GM21367 (cell line): ENCODE data around the gene BMP8A.

Experiments
- ATAC-seq: cut with Tn5 transposase; IDR thresholded peaks from one replicate; pipeline ENCODE4 v1.9.1; 2021; ENCODE audit not compliant: unreplicated experiment

The BMP8A gene

GRCh38 chr1:39567302-39567701 is 75.9 kb downstream of the BMP8A start:
- no peak for ATAC-seq

GRCh38 chr1:39568208-39568607 is 76.8 kb downstream of the BMP8A start:
- ATAC-seq, result no peak

DNA sequence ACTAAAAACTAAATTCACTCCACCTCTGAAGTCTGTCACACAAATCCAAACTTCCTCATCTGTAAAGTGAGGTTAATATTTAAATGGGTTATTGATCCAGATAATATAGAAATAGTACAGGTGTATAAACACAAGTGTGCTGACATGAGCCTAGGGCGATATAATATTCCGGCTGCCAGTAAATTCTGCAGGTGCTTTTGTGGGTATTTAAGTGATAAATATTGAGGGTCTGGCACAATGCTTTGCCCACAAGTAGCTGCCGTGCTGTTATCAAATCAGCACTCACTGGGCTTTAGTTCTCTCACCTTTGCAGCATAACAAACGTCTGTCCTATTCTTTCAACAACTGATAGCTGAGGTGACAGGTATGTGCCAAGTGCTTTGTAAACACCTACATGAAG is 77.6 kb downstream of the BMP8A start:
- no peak for ATAC-seq

DNA sequence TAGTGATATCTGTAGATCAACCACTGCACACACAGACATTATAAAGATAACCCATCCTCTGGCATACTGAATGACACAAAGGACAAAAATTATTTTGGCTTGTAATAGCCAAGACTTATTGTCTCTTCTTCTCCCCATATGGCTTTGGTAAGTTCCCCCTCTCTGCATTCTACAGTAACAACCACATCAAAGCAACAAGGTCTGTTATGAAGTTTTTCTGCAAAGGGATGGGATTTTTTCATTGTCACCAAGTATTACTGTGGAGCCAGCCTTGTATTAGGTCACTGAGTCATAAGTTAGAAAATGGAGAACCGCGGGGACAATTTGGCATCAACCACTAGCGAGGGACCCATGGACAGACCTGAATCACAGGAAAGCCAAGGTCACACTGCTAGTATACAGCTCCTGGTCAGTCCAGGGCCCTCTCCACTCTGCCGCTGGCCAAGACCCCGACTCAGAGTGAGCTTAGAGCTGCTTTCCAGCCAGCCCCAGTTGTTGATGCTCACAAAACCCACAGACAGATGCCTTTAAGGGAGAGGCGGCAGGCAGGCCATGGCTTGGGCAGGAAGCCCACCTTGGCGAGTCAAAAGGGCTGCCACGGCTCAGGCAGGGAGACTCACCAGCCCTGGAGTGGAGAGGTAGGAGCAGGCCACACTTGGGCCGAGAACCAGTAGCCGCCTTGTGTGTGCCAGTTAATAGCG is 79.2 kb downstream of the BMP8A start:
- no peak for ATAC-seq

DNA sequence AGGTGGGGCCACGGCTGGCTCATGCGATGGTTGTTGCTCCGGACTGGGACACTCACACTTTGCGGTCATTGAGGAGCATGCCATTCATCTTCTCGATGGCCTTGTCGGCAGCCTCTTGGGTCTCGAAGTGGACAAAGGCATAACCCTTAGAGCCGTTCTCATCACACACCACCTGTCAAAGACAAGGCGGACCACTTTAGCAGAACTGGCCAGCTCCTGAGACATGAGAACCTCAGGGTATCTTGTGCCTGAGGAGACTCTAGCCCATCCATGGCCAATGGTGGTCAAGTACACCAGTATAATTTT is 79.7 kb downstream of the BMP8A start:
- no peak for ATAC-seq

DNA sequence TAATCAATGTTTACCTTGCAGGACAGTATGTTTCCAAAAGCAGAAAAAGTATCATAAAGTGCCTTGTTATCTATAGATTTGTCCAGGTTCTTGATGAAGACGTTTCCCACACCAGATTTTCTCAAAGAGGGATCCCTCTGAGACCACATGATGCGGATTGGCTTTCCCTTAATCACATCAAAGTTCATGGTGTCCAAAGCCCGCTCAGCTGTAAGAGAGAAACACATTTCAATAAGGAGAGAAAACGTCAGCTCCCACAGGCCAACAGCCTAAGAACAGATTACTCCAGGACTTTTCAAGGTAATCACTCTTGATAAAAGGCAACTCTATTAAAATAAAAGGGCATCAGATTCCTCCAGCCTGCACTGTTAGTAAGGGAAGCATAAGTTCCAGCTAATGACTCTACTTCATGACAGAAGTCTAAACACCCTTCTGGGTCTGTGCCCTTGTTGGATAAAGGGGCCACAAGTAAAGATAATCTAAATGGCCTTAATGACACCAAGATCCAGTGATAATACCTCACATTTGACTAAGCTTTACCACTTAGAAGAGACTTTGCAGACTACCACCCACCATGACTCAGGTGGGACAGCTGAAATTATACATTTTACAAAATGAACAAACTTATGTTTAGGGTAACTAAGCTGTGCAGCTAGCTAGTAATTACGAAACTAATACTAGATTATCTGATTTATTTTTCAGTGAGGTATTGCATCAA is 81.1 kb downstream of the BMP8A start:
- ATAC-seq, result no peak

- ATAC-seq, result no peak
Observed at GRCh38 chr1:39573097-39573465, 81.6 kb downstream of the BMP8A start.

DNA sequence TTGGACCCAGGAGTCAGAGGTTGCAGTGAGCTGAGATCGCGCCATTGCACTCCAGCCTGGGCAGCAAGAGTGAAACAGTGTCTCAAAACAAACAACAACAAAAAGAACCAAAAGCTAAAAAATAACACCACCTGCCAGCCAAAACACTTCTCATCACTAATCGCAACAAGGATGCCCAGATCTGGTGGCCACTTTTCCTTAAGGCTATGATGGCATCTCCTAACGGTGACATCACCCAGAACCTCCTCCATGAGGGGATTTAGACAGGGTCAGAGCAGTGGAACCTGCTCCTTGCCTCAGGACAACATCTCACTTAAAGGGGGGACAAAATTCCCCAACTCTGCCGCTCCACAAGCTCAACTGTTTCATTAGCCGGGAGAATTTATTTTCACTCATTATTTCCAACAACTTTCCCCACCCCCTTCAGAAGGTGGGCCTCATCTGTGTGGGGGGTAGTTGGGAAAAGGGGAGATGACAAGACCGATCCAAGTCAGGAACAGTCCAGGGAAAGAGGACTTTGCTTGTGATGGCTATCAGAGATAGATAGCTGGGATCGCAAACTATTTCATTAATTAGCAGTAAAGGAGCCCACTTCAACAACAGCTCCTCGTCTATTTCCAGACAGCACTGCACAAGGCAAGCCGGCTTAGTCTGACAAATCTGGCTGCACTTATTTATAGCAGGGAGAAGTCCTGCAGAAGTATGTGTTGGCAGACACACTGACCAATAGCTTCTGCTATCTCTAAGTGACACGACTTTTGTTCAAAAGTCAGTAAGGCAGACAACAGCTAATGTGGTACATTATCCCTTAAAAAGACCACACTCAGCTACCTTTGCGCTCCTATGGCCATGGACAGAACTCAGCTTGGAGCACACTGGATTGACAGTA is 82.5 kb downstream of the BMP8A start:
- ATAC-seq, result no peak

- no peak for ATAC-seq
Observed at GRCh38 chr1:39574646-39575045, 83.2 kb downstream of the BMP8A start.
